Measurements from ENCODE around the gene MCHR1.

Gene MCHR1, protein sequence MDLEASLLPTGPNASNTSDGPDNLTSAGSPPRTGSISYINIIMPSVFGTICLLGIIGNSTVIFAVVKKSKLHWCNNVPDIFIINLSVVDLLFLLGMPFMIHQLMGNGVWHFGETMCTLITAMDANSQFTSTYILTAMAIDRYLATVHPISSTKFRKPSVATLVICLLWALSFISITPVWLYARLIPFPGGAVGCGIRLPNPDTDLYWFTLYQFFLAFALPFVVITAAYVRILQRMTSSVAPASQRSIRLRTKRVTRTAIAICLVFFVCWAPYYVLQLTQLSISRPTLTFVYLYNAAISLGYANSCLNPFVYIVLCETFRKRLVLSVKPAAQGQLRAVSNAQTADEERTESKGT

DNA sequence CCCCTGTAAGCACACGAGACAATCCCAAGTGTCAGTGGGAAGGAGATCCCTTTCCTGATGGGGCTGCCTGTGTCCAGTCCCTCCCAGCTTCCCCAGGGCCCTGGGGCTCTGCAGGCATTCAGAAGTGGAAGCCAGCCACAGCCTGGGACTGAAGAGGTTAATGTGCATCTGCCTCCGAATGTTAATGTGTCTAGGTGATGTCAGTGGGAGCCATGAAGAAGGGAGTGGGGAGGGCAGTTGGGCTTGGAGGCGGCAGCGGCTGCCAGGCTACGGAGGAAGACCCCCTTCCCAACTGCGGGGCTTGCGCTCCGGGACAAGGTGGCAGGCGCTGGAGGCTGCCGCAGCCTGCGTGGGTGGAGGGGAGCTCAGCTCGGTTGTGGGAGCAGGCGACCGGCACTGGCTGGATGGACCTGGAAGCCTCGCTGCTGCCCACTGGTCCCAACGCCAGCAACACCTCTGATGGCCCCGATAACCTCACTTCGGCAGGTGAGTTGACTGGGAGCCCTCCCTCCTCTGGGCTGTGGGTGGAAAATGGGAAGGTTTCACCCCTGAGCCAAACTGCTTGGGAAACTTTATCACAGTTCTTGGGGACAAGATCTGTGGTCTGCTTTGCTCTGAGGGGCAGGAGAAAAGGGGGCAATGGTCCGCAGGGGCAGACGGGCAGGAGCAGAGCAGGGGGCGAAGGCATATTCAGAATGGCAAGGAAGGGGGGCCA lies at the start of gene MCHR1:
TSS of gene MCHR1 (plus strand) at position 236 of the 715 bp plus-strand sequence. CDS start at position 405, 169 bp downstream.
- TF ChIP-seq, protein P1, sequence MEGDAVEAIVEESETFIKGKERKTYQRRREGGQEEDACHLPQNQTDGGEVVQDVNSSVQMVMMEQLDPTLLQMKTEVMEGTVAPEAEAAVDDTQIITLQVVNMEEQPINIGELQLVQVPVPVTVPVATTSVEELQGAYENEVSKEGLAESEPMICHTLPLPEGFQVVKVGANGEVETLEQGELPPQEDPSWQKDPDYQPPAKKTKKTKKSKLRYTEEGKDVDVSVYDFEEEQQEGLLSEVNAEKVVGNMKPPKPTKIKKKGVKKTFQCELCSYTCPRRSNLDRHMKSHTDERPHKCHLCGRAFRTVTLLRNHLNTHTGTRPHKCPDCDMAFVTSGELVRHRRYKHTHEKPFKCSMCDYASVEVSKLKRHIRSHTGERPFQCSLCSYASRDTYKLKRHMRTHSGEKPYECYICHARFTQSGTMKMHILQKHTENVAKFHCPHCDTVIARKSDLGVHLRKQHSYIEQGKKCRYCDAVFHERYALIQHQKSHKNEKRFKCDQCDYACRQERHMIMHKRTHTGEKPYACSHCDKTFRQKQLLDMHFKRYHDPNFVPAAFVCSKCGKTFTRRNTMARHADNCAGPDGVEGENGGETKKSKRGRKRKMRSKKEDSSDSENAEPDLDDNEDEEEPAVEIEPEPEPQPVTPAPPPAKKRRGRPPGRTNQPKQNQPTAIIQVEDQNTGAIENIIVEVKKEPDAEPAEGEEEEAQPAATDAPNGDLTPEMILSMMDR (IDR thresholded peaks at IDR 0.05; ENCODE audit: extremely low read depth, insufficient read depth, missing control alignments), result no peak
- DNase-seq (ENCODE audit: low spot score), result no peak
- in situ Hi-C loops (cut with MboI; ENCODE audit: low pct_unique_long_range_greater_than_20kb, low sequenced_read_pairs, unreplicated experiment), result no loop called here

DNA sequence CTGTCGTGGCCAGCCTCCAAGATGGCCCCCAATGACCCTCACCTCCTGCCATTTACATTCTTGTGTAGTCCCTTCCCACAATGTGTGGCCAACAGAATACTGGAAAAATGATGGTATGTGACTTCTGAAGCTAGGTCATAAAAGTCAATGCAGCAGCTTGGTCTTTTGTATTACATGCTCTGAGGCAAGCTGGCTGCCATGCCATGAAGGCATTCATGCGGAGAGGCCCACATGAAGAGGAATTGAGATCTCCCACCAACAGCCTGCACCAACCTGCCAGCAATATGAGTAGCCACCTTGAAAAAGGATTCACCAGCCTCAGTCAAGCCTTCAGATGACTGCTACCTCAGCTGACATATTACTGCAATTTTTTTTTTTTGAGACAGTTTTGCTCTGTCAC lies 47.4 kb upstream of the MCHR1 start:
- TF ChIP-seq, protein P1 (IDR thresholded peaks at IDR 0.05; ENCODE audit: extremely low read depth, insufficient read depth, missing control alignments), result no peak
- in situ Hi-C loops (cut with MboI; ENCODE audit: low pct_unique_long_range_greater_than_20kb, low sequenced_read_pairs, unreplicated experiment), result no loop called here
- no peak for DNase-seq (ENCODE audit: low spot score)

DNA sequence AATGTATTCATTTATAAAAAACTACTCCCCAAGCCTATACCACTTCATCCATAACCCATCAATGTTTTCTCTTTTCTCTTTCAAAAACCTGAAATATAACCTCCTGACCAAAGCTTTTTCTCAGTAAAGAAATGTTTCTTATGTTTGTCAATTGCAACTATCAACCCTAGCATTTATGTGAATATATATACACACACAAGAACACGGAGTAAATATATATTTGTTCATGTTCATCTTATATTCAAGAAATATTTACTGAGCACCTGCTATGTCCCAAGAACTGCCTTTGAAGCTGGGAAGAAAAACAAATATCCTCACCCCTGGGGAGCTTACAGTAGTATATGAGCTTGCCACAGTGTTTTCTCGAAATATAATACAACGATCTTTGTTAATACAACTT lies 46.2 kb upstream of the MCHR1 start:
- DNase-seq (ENCODE audit: low spot score), result no peak
- in situ Hi-C loops (cut with MboI; ENCODE audit: low pct_unique_long_range_greater_than_20kb, low sequenced_read_pairs, unreplicated experiment), result no loop called here
- TF ChIP-seq, protein P1 (IDR thresholded peaks at IDR 0.05; ENCODE audit: extremely low read depth, insufficient read depth, missing control alignments), result no peak

DNA sequence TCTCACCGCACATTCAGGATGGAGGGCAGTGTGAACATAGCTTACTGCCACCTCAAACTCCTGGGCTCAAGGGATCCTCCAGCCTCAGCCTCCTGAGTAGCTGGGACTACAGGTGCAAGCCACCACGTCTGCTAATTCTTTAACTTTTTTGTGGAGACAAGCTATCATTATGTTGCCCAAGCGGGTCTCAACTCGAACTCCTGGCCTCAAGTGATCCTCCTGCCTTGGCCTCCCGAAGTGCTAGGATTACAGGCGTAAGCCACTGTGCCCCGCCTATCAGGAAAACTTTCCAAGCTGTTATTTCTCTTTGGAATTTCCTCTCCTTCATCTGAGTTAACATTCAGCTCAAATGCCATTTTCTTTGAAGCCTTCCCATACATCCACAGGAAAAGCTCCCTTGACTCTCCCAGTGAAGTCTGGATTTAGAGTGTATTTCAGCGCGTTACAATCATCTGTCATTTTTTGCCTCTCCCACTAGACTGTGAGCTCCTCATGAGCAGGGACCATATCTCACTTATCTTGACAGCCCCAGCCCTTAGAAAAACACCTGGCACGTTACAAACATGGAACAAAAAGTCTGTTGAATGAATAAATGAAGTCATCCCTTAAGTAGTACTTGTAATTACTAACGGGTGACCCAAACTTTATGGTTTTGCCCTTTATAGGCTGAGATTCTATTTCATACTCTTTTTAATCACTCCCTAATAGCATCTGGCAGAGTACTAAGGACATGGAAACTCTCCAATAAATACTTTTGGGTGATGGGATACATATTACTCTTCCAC lies 45.0 kb upstream of the MCHR1 start:
- in situ Hi-C loops (cut with MboI; ENCODE audit: low pct_unique_long_range_greater_than_20kb, low sequenced_read_pairs, unreplicated experiment), result no loop called here
- no peak for DNase-seq (ENCODE audit: low spot score)
- TF ChIP-seq, protein P1 (IDR thresholded peaks at IDR 0.05; ENCODE audit: extremely low read depth, insufficient read depth, missing control alignments), result no peak

DNA sequence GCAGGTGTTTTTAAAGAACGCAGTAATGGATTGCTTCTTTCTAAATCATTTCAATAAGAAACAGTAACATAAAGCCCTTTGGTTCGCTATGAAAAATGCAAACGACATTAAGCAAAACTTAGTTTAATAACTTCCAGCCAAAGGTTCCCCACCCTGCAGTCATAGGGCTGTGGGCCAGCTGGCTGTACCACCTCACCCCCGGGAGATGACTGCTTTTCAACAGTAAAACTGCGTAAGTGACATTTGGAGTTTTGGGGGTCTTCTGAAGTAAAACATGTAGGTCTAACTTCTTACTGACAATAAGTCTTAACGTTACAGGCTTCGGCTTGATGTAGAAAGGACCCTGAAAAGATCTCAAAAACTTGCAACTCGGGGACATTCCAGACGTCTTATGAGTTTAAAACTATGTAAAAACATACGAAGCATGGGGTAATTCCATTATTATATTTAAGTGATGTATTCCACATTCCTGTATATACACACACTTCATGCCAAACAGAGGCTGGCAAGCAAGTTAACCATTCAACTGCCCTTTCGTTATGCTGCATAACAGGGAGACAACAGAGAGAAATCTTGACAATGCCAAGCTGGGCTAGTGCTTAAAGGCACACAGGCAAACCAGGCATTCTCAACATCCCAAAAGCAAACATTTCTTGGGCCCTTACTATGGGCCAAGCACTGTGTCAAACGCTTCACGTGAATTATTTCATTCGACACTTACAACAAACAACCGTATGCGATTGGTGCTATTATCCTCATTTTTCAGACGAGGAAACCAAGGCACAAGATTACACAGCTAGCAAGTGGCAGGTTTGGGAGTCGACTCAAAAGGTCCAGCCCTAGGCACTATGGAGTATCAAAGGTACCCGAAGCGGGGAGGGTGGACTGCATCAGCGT lies 44.0 kb upstream of the MCHR1 start:
- TF ChIP-seq, protein P1 (IDR thresholded peaks at IDR 0.05; ENCODE audit: extremely low read depth, insufficient read depth, missing control alignments), result no peak
- no peak for DNase-seq (ENCODE audit: low spot score)
- in situ Hi-C loops (cut with MboI; ENCODE audit: low pct_unique_long_range_greater_than_20kb, low sequenced_read_pairs, unreplicated experiment), result no loop called here
